ENCODE data around the gene FNDC3B. TPM values are rescaled to one million over a fixed set of nuclear protein-coding genes. Genes with fewer than 3 reads are reported as not detected.
A peak's percentile ranks its signal among the peaks of the same experiment; 100 is the strongest.
"Not testable (repeated sequence)": the region's sequence is repeated elsewhere in the genome, so short reads cannot be mapped to it uniquely, and the experiment has no call there.

The FNDC3B gene
- total RNA-seq, 1 donor from 2014 or later: 290 TPM

DNA sequence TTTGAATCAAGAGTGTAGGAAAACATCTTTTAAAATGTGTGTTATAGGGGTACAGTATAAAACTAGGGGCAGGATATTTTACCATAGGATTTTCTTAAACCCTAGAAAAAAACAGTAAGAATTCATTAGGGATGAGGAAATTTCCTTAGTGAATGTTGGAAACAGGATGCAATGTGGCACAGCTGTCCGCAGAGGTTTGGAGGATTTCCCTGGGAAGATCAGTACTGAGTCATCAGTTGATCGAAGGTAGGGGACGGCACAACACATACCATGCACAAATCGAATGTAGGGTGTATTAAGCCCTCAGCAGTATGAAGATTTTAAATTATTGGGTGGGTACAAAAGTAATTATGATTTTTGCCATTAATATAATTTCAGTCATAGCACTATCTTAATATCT is 49.9 kb downstream of the FNDC3B start:
- H3K27ac Mint-ChIP-seq (ENCODE audit: unreplicated experiment): peak overlapping the region; percentile 86
- peaks cover 73% of the 10 kb centered on the region for H3K4me1 Mint-ChIP-seq (ENCODE audit: low read depth)
- TF ChIP-seq, protein P1, sequence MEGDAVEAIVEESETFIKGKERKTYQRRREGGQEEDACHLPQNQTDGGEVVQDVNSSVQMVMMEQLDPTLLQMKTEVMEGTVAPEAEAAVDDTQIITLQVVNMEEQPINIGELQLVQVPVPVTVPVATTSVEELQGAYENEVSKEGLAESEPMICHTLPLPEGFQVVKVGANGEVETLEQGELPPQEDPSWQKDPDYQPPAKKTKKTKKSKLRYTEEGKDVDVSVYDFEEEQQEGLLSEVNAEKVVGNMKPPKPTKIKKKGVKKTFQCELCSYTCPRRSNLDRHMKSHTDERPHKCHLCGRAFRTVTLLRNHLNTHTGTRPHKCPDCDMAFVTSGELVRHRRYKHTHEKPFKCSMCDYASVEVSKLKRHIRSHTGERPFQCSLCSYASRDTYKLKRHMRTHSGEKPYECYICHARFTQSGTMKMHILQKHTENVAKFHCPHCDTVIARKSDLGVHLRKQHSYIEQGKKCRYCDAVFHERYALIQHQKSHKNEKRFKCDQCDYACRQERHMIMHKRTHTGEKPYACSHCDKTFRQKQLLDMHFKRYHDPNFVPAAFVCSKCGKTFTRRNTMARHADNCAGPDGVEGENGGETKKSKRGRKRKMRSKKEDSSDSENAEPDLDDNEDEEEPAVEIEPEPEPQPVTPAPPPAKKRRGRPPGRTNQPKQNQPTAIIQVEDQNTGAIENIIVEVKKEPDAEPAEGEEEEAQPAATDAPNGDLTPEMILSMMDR (IDR thresholded peaks at IDR 0.05): no peak
- no peaks in the 10 kb centered on the region for H3K9me3 Mint-ChIP-seq (ENCODE audit: low read depth)
- H3K4me3 Mint-ChIP-seq (ENCODE audit: unreplicated experiment): no peak overlapping the region
- DNase-seq (ENCODE audit: low spot score): no peak
- no peaks in the 10 kb centered on the region for H3K27me3 Mint-ChIP-seq (ENCODE audit: low read depth)
- H3K36me3 Mint-ChIP-seq (ENCODE audit: low read depth): peaks cover 4% of the 10 kb centered on the region

DNA sequence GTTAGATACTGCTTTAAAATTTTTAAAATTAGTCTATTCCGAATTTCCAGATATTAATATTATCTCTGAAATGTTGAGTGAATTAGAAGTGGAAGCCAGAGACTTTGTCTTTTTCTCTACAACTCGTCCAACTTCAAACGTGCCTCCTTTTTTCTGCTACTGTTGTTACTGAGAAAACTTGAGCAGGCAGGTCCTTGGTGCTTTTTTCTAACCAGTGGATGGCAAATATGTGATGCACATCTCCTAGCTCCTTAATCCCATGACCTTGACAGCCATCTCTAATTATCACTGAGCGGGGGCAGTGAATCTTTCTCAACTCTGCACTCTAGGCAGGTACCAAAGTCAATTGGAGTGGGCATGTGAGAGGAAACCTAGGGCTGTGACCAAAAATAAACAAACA is 50.7 kb downstream of the FNDC3B start:
- TF ChIP-seq, protein P1 (IDR thresholded peaks at IDR 0.05): no peak
- Mint-ChIP-seq H3K4me3 (ENCODE audit: unreplicated experiment) (no peak overlapping the region), H3K27ac (ENCODE audit: unreplicated experiment) (peak overlapping the region; percentile 61), H3K9me3 (ENCODE audit: low read depth) (no peaks in the 10 kb centered on the region), H3K36me3 (ENCODE audit: low read depth) (peaks cover 2% of the 10 kb centered on the region), H3K4me1 (ENCODE audit: low read depth) (peaks cover 73% of the 10 kb centered on the region), H3K27me3 (ENCODE audit: low read depth) (no peaks in the 10 kb centered on the region)
- DNase-seq (ENCODE audit: low spot score): no peak

DNA sequence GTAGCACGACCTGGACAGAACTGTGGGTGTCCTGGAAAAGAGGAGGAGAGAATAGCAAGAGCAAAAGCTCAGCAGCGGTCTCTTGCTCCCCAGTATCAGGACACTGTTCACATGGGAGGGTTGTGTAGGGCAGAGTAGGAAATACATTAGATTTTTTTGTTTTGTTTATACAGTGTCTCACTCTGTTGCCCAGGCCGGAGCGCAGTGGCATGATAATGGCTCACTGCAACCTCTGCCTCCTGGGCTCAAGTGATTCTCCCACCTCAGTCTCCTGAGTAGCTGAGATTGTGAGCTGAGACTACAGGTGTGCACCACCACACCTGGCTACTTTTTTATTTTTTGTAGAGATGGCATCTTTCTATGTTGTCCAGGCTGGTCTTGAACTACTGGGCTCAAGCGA is 53.3 kb downstream of the FNDC3B start:
- H3K4me3 Mint-ChIP-seq (ENCODE audit: unreplicated experiment): no peak overlapping the region
- H3K9me3 Mint-ChIP-seq (ENCODE audit: low read depth): no peaks in the 10 kb centered on the region
- TF ChIP-seq, protein P1 (IDR thresholded peaks at IDR 0.05): no peak
- H3K4me1 Mint-ChIP-seq (ENCODE audit: low read depth): peaks cover 75% of the 10 kb centered on the region
- H3K36me3 Mint-ChIP-seq (ENCODE audit: low read depth): peaks cover 2% of the 10 kb centered on the region
- no peaks in the 10 kb centered on the region for H3K27me3 Mint-ChIP-seq (ENCODE audit: low read depth)
- DNase-seq (ENCODE audit: low spot score): no peak
- peak overlapping the region; percentile 79 for H3K27ac Mint-ChIP-seq (ENCODE audit: unreplicated experiment)

DNA sequence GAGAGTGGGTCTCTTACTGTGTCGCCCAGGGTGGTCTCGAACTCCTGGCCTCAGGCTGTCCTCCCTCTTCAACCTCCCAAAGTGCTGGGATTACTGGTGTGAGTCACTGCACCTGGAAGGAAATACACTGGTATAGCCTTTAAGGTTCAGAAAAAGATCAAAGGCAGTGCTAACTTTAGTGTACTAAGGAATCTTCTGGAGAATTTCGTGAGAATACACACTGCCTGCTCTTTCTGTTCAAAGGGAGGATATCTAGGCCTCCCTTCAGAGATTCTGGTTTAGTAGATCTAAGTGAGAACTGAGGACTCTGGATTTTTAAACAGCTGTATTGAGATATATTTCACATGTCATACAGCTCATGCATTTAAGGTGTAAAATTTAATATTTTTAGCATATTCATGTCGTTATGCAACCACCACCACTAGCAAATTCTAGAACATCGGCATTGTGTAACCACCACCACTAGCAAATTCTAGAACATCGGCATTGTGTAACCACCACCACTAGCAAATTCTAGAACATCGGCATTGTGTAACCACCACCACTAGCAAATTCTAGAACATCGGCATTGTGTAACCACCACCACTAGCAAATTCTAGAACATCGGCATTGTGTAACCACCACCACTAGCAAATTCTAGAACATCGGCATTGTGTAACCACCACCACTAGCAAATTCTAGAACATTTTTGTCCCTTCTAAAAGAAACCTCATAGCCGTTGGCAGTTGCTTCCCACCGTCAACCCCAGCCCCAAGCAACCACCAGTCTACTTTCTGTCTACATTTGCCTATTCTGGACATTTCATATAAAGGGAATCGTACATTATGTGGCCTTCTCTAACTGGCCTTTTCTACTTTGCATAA is 54.4 kb downstream of the FNDC3B start:
- Mint-ChIP-seq H3K27ac (ENCODE audit: unreplicated experiment) (peak overlapping the region; percentile 41), H3K4me1 (ENCODE audit: low read depth) (peaks cover 78% of the 10 kb centered on the region)
- not testable (repeated sequence) for H3K36me3 Mint-ChIP-seq (ENCODE audit: low read depth); H3K4me3 Mint-ChIP-seq (ENCODE audit: unreplicated experiment); H3K27me3 Mint-ChIP-seq (ENCODE audit: low read depth); H3K9me3 Mint-ChIP-seq (ENCODE audit: low read depth); DNase-seq (ENCODE audit: low spot score)

- H3K9me3 Mint-ChIP-seq (ENCODE audit: low read depth): no peaks in the 10 kb centered on the region
- TF ChIP-seq, protein P1 (IDR thresholded peaks at IDR 0.05): no peak
- DNase-seq (ENCODE audit: low spot score): no peak
- no peak overlapping the region for H3K4me3 Mint-ChIP-seq (ENCODE audit: unreplicated experiment)
- no peaks in the 10 kb centered on the region for H3K27me3 Mint-ChIP-seq (ENCODE audit: low read depth)
- H3K27ac Mint-ChIP-seq (ENCODE audit: unreplicated experiment): peak overlapping the region; percentile 89
- H3K36me3 Mint-ChIP-seq (ENCODE audit: low read depth): peaks cover 2% of the 10 kb centered on the region
- H3K4me1 Mint-ChIP-seq (ENCODE audit: low read depth): peaks cover 81% of the 10 kb centered on the region
Measured at GRCh38 chr3:172094621-172095557, 55.5 kb downstream of the FNDC3B start.

Data from chondrocyte (in vitro differentiated cells).